Erythroblast (primary cell): ENCODE data around the gene ANKRD18A.
"Not testable (repeated sequence)": the region's sequence is repeated elsewhere in the genome, so short reads cannot be mapped to it uniquely, and the experiment has no call there.

ENCODE experiments used
- GATA1 ChIP-seq: IDR thresholded peaks from 2 replicates; pipeline ENCODE4 v1.6.1; 2011; ENCODE audit warnings: low read depth, mild to moderate bottlenecking, control low read depth, low read length, moderate library complexity
- POLR2A ChIP-seq: IDR thresholded peaks from 2 replicates; pipeline ENCODE4 v1.6.1; 2011; ENCODE audit warnings: mild to moderate bottlenecking, low read length

GRCh38 chr9:38546497-38547163, 73.8 kb downstream of the ANKRD18A start:
- TF ChIP-seq POLR2A, GATA1: not testable (repeated sequence)
